Keratinocyte (primary cell): Measurements from ENCODE around the gene ZNF511. TPM values are rescaled to one million over a fixed set of nuclear protein-coding genes. Genes with fewer than 3 reads are reported as not detected.

ENCODE experiments used
- DNase-seq: peaks from one replicate; pipeline ENCODE4 v3.0.0-alpha.2; 2011; ENCODE audit warnings: low read depth, missing footprints, low spot score
- FAIRE-seq: peaks from 2 replicates; lab custom pipeline; 2011; peaks lifted over from hg19 to GRCh38; lab: Jason Lieb, UNC
- H2AFZ ChIP-seq: 2 replicates; pipeline ENCODE4 v1.6.0; 2012; ENCODE audit warnings: low read length, control low read depth, inconsistent platforms; ENCODE audit not compliant: control insufficient read depth
- H3K27ac ChIP-seq: 2 replicates; pipeline ENCODE4 v1.5.1; 2011; ENCODE audit warnings: low read length; ENCODE audit not compliant: control insufficient read depth, insufficient read depth
- H3K27me3 ChIP-seq: 3 replicates; pipeline ENCODE4 v1.6.0; 2011; ENCODE audit warnings: low read length; ENCODE audit not compliant: control insufficient read depth, insufficient read depth; ENCODE audit errors: extremely low read depth
- H3K36me3 ChIP-seq, 2 experiments: 2 replicates in 1 of 2; 3 replicates in 1 of 2; pipeline ENCODE4 v1.5.1; 2011; ENCODE audit warnings: low read length in 2 of 2, mild to moderate bottlenecking in 1 of 2; ENCODE audit not compliant: control insufficient read depth in 2 of 2, insufficient read depth in 2 of 2; ENCODE audit errors: extremely low read depth in 1 of 2
- H3K4me1 ChIP-seq: 3 replicates; pipeline ENCODE4 v1.5.1; 2011; ENCODE audit warnings: low read length; ENCODE audit not compliant: control insufficient read depth, insufficient read depth; ENCODE audit errors: extremely low read depth
- H3K4me2 ChIP-seq: 3 replicates; pipeline ENCODE4 v1.6.0; 2011; ENCODE audit warnings: low read depth, low read length; ENCODE audit not compliant: control insufficient read depth, insufficient read depth; ENCODE audit errors: extremely low read depth
- H3K4me3 ChIP-seq, 3 experiments: fragments of 200-600 bp in 1 of 3; sonication (generic) in 1 of 3; 2 replicates in 2 of 3; 3 replicates in 1 of 3; pipeline ENCODE4 v1.5.1; 2011 to 2016; ENCODE audit warnings: low read length in 3 of 3, mild to moderate bottlenecking in 3 of 3, control low read depth in 2 of 3, inconsistent platforms in 1 of 3, low read depth in 1 of 3, mixed read lengths in 1 of 3, mixed run types in 1 of 3, moderate library complexity in 1 of 3; ENCODE audit not compliant: control insufficient read depth in 2 of 3, insufficient read depth in 2 of 3; ENCODE audit errors: extremely low read depth in 1 of 3
- H3K79me2 ChIP-seq: 2 replicates; pipeline ENCODE4 v1.6.0; 2012; ENCODE audit warnings: low read length; ENCODE audit not compliant: control insufficient read depth, insufficient read depth
- H3K9ac ChIP-seq: 3 replicates; pipeline ENCODE4 v1.6.0; 2011; ENCODE audit warnings: low read length; ENCODE audit not compliant: control insufficient read depth, insufficient read depth; ENCODE audit errors: extremely low read depth
- H3K9me1 ChIP-seq: 3 replicates; pipeline ENCODE4 v1.6.0; 2011; ENCODE audit warnings: low read length; ENCODE audit not compliant: control insufficient read depth, insufficient read depth; ENCODE audit errors: extremely low read depth
- H3K9me3 ChIP-seq: 2 replicates; pipeline ENCODE4 v1.5.1; 2012; ENCODE audit warnings: low read depth, low read length; ENCODE audit not compliant: control insufficient read depth
- H4K20me1 ChIP-seq: 3 replicates; pipeline ENCODE4 v1.6.0; 2011; ENCODE audit warnings: low read length; ENCODE audit not compliant: control insufficient read depth, insufficient read depth; ENCODE audit errors: extremely low read depth
- EZH2 ChIP-seq: IDR thresholded peaks from one replicate; pipeline ENCODE4 v1.6.1; 2012; ENCODE audit warnings: inconsistent platforms, mild to moderate bottlenecking, low read length, moderate library complexity
- dilution Hi-C: fragments of 300-500 bp; cut with MboI; formaldehyde crosslinking; loops from one replicate; pipeline ENCODE4 v1.7.0; 2020; ENCODE audit warnings: low sequenced_read_pairs; ENCODE audit not compliant: extremely low pct_ligation_motif_present
- polyA plus RNA-seq, 5 experiments: library from polyadenylated mRNA; depleted of rRNA in 3 of 5; stranded (reverse) in 3 of 5; stranded (forward) in 1 of 5; unstranded in 1 of 5; fragments of >200 nt; gene quantifications; 1 replicate in 1 of 5; 2 replicates in 3 of 5; 3 replicates in 1 of 5; pipeline versions ENCODE4 v1.2.1 to v1.2.3, GENCODE V29; 2011 to 2012; ENCODE audit warnings: missing spikeins in 2 of 5, low read depth in 1 of 5, low replicate concordance in 1 of 5
- TF ChIP-seq, protein P1 (sequence below), 3 experiments: IDR thresholded peaks in 1 of 3; conservative IDR thresholded peaks in 1 of 3; optimal IDR thresholded peaks in 1 of 3; 2 replicates in 2 of 3; 3 replicates in 1 of 3; pipeline versions ENCODE3 to v1.5.1; 2011; ENCODE audit warnings: low read length in 3 of 3, mild to moderate bottlenecking in 3 of 3, moderate library complexity in 2 of 3, control low read depth in 1 of 3, inconsistent platforms in 1 of 3; ENCODE audit not compliant: insufficient read depth in 2 of 3; ENCODE audit errors: extremely low read depth in 1 of 3

Gene ZNF511
- polyA plus RNA-seq, 1 donor (not counting 4 experiments of a cell fraction or from before 2014, with no cell fraction given): 20.2 TPM

GRCh38 chr10:133349577-133350011, 40.9 kb downstream of the ZNF511 start:
- no peaks in the 10 kb centered on the region for H4K20me1 ChIP-seq
- TF ChIP-seq, protein P1, sequence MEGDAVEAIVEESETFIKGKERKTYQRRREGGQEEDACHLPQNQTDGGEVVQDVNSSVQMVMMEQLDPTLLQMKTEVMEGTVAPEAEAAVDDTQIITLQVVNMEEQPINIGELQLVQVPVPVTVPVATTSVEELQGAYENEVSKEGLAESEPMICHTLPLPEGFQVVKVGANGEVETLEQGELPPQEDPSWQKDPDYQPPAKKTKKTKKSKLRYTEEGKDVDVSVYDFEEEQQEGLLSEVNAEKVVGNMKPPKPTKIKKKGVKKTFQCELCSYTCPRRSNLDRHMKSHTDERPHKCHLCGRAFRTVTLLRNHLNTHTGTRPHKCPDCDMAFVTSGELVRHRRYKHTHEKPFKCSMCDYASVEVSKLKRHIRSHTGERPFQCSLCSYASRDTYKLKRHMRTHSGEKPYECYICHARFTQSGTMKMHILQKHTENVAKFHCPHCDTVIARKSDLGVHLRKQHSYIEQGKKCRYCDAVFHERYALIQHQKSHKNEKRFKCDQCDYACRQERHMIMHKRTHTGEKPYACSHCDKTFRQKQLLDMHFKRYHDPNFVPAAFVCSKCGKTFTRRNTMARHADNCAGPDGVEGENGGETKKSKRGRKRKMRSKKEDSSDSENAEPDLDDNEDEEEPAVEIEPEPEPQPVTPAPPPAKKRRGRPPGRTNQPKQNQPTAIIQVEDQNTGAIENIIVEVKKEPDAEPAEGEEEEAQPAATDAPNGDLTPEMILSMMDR (optimal IDR thresholded peaks at IDR 0.05 in 1 of 3, IDR thresholded peaks at IDR 0.05 in 1 of 3, conservative IDR thresholded peaks at IDR 0.05 in 1 of 3; ENCODE audit: extremely low read depth in 1 of 3, insufficient read depth in 2 of 3, low read length in 3 of 3): no peak
- no peak for TF ChIP-seq EZH2
- no peaks in the 10 kb centered on the region for H3K36me3 ChIP-seq
- H3K27ac ChIP-seq: no peak overlapping the region
- dilution Hi-C loops: no loop called here
- no peak overlapping the region for H3K4me3 ChIP-seq
- no peaks in the 10 kb centered on the region for H3K4me1 ChIP-seq
- DNase-seq: no peak
- no peak for FAIRE-seq
- H3K79me2 ChIP-seq: no peaks in the 10 kb centered on the region
- H2AFZ ChIP-seq: no peak overlapping the region
- no peaks in the 10 kb centered on the region for H3K9me3 ChIP-seq
- H3K9ac ChIP-seq: no peak overlapping the region
- peaks cover 4% of the 10 kb centered on the region for H3K27me3 ChIP-seq
- no peak overlapping the region for H3K4me2 ChIP-seq
- no peaks in the 10 kb centered on the region for H3K9me1 ChIP-seq

DNA sequence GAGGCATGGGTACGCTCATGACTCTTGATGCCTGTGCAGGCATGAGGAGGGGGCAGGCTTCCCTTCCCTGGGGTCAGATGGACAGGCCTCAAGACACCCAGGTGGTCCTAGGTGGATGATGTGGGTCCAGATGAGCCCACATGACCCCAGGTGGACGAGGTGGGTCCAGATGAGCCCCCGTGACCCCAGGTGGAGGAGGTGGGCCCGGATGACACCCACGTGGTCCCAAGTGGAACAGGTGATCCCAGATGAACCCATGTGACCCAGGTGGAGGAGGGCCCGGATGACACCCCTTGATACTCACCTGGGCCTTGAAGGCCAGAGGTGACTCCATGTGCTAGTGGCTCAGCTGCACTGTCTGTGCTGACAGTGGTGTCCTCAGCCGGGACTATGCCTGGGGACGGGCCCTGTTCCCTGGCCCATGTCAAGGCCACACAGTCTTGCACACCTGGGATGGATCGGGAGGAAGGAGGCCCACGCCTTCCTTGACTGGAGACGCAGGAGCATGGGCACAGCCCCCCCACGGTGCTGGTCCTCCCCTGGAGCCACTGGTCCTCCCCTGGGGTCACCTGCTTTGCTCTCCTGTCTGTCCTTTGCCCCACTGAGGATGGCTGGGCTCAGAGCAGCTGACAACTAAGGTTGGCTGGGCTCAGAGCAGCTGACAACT, 41.7 kb downstream of the ZNF511 start:
- FAIRE-seq: no peak
- dilution Hi-C loops: no loop called here

More for the DNA sequence above, 41.7 kb downstream of the ZNF511 start:
- TF ChIP-seq EZH2: no peak
- TF ChIP-seq, protein P1 (optimal IDR thresholded peaks at IDR 0.05 in 1 of 3, IDR thresholded peaks at IDR 0.05 in 1 of 3, conservative IDR thresholded peaks at IDR 0.05 in 1 of 3; ENCODE audit: extremely low read depth in 1 of 3, insufficient read depth in 2 of 3, low read length in 3 of 3): no peak
- no peak overlapping the region for H3K4me3 ChIP-seq
- no peaks in the 10 kb centered on the region for H3K9me1 ChIP-seq
- H3K79me2 ChIP-seq: no peaks in the 10 kb centered on the region
- no peak overlapping the region for H3K4me2 ChIP-seq
- no peaks in the 10 kb centered on the region for H4K20me1 ChIP-seq
- no peak overlapping the region for H3K9ac ChIP-seq
- no peaks in the 10 kb centered on the region for H3K36me3 ChIP-seq
- DNase-seq: no peak
- no peaks in the 10 kb centered on the region for H3K9me3 ChIP-seq
- H3K27ac ChIP-seq: no peak overlapping the region
- H2AFZ ChIP-seq: no peak overlapping the region
- H3K27me3 ChIP-seq: peaks cover 4% of the 10 kb centered on the region
- no peaks in the 10 kb centered on the region for H3K4me1 ChIP-seq
